ENCODE data around the gene NT5DC4.

The NT5DC4 gene

DNA sequence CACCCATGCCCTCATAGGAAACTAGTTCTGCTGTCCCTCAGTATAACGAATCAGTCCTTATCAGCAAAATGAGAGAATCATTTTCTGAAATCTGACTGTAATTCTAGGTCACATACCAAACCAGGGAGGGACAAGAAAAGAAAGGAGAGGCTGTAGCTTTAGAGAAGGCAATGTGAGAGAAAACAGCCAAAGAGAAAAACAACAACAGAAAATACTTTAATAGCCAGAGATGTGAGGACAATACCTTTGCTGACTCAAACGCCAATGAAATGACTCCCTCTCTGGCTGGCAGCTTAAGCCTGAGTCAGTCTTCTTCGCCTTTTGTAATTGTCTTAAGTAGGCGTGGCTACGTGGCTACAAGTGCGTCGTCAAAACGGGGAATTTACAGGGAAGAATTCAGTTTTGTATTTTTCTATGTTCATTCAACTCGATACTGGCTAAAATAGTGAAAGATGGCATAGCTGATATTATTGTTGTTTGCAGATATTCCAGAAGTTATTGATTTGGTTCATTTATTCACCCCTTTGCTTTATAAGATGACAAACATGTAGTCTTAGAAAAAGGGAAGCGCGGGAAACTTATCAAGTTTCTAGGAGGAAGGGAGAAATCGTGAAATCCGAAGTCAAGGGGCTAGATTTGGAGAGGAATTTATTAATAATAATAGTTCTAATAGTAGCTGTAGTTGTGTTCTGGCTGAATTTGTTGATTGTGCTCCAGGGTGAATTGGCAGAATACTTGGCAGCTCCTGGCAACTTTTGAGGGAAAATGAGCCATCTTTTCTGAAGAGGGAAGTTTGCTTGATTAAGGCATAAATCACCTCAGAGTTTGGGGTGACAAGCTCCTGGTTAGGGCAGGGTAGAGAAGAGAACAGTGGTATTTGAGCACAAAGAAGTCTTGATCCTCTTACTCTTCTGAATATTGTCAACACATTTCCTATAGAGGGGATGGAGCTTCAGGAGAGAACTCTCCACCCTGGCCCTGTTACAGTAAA lies 63.7 kb downstream of the NT5DC4 start, which contains the start of gene IL1A:
Gene IL1A (minus strand): TSS at position 295 of the 991 bp plus-strand sequence. CDS start 723 bp downstream, outside the sequence.
- DNase-seq (ENCODE audit: low spot score): peak; percentile 62

- DNase-seq (ENCODE audit: low spot score): no peak
Observed at GRCh38 chr2:112787294-112787693, 66.5 kb downstream of the NT5DC4 start.

DNA sequence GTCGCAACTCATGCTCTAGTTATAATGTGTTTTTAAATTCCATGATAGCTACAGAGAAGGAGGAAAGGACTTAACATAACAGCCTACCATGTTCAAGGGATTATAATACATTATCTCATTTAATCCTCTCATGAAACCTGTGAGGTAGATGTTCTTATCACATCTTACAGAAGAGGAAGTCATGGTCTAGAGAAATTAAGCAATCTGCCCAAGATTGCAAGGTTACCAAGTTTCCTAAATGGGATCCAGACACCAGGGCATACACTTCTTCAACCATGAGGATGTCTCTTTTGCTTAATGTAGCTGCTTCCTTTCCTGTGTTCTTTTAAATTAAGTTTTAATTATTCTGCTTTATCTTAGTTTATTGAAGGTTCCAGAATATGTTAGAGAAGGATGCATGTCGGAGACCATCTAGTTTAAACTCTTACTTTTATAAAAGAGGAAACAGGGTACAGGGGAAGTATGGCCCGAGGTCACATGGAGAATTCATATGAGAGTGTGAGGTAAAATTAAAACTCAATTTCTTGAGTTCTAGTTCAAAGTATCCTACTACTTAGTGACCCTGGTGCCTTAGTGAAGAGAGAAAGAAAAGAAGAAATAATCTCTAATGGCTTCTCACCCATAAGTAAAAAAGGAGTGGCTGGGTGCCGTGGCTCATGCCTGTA lies 67.0 kb downstream of the NT5DC4 start:
- no peak for DNase-seq (ENCODE audit: low spot score)

DNA sequence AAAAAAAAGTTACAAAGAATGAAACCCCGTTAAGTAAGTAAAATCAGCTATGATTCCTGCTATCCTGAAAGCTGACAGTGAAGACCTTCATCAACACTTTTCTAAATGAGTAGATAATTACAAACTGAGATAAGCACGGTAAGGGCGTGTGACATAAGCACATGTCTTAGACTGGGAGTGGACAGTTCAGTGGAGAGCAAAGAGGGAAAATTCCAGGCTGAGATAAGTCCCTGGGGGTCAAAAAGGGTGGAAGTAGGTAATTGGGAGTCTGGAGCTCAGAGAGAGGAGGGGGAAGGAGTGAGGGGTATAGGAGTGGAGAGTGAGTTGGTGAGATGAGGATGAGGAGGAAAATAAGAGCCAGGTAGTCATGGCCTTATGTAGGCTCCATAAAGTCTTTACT lies 67.8 kb downstream of the NT5DC4 start:
- no peak for DNase-seq (ENCODE audit: low spot score)
